Type B pancreatic cell (in vitro differentiated cells): Measurements from ENCODE around the gene BAIAP2. TPM values are rescaled to one million over a fixed set of nuclear protein-coding genes. Genes with fewer than 3 reads are reported as not detected.

Experiments
- DNase-seq: peaks from one replicate; pipeline ENCODE4 v3.0.0; 2021; ENCODE audit warnings: mixed read lengths; ENCODE audit not compliant: unreplicated experiment; ENCODE audit errors: extremely low spot score
- H3K27ac Mint-ChIP-seq: 2 replicates; pipeline ENCODE4 v1.8.0; 2021; ENCODE audit warnings: mild to moderate bottlenecking, mixed read lengths
- H3K27me3 Mint-ChIP-seq: 2 replicates; pipeline ENCODE4 v1.8.0; 2021; ENCODE audit warnings: mixed read lengths
- H3K36me3 Mint-ChIP-seq: 2 replicates; pipeline ENCODE4 v1.8.0; 2021; ENCODE audit warnings: mixed read lengths
- H3K4me1 Mint-ChIP-seq: one replicate; pipeline ENCODE4 v1.8.0; 2021; ENCODE audit warnings: mixed read lengths; ENCODE audit not compliant: unreplicated experiment
- H3K4me3 Mint-ChIP-seq: 2 replicates; pipeline ENCODE4 v1.8.0; 2021; ENCODE audit warnings: mild to moderate bottlenecking, mixed read lengths
- H3K9me3 Mint-ChIP-seq: 2 replicates; pipeline ENCODE4 v1.8.0; 2021; ENCODE audit warnings: mixed read lengths
- total RNA-seq: library from RNA; stranded (reverse); gene quantifications from 2 replicates; pipeline ENCODE4 v1.2.1, GENCODE V29; 2021; ENCODE audit warnings: low replicate concordance
- TF ChIP-seq, protein P1 (sequence below): fragments of 200-600 bp; sonication (generic); conservative IDR thresholded peaks from 2 replicates; pipeline ENCODE4 v1.5.0; 2021; ENCODE audit warnings: antibody characterized with exemption, mild to moderate bottlenecking

Gene BAIAP2
- total RNA-seq, 1 donor from 2014 or later, result 62.7 TPM

- H3K27ac Mint-ChIP-seq, result peak overlapping the region; percentile 97
- no peak for DNase-seq
- H3K9me3 Mint-ChIP-seq, result no peaks in the 10 kb centered on the region
- TF ChIP-seq, protein P1, sequence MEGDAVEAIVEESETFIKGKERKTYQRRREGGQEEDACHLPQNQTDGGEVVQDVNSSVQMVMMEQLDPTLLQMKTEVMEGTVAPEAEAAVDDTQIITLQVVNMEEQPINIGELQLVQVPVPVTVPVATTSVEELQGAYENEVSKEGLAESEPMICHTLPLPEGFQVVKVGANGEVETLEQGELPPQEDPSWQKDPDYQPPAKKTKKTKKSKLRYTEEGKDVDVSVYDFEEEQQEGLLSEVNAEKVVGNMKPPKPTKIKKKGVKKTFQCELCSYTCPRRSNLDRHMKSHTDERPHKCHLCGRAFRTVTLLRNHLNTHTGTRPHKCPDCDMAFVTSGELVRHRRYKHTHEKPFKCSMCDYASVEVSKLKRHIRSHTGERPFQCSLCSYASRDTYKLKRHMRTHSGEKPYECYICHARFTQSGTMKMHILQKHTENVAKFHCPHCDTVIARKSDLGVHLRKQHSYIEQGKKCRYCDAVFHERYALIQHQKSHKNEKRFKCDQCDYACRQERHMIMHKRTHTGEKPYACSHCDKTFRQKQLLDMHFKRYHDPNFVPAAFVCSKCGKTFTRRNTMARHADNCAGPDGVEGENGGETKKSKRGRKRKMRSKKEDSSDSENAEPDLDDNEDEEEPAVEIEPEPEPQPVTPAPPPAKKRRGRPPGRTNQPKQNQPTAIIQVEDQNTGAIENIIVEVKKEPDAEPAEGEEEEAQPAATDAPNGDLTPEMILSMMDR, result no peak
- H3K27me3 Mint-ChIP-seq, result no peaks in the 10 kb centered on the region
- peaks cover 55% of the 10 kb centered on the region for H3K4me1 Mint-ChIP-seq
- H3K36me3 Mint-ChIP-seq, result peaks cover 3% of the 10 kb centered on the region
- peak overlapping the region; percentile 94 for H3K4me3 Mint-ChIP-seq
Measured at GRCh38 chr17:81035521-81036196, 708 bp downstream of the BAIAP2 start.

DNA sequence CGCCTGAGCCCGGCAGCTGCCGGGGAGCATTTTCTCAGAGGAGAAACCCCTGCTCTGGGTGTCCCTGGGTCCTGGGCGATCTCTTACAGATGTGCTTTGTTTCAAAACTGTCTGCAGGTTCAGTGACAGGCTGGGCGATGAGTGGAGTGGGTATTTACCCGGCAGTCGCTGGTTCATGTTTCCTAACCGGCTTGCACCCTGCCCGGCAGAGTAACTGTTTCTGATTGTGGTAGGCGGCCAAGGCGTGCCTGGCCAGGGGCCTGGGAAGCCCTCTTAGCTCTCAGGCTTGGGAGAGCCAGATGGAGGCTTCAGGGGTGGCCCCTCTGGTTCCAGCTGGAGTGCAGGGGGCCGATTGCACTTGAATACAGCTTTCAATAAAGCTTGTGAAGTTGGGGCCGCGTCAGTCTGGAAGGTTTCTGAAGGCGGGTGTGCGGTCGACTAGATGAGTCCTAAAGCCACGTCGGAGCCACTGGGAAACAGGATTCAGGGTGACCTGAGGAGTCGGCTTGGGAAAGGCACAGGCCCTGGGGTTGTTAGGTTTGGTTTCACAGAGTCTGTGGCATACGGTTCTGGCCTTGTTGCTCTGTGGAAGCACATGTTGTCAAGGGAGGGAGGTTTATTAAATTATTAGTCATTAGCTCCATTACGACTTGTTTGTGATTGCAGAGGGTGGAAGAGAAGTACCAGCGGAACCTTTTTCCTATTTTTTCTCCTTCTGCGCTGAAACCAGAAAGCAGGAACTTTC lies 1.4 kb downstream of the BAIAP2 start:
- H3K27ac Mint-ChIP-seq, result peak overlapping the region; percentile 97
- H3K9me3 Mint-ChIP-seq, result no peaks in the 10 kb centered on the region
- TF ChIP-seq, protein P1, result no peak
- H3K4me1 Mint-ChIP-seq, result peaks cover 51% of the 10 kb centered on the region
- no peaks in the 10 kb centered on the region for H3K27me3 Mint-ChIP-seq
- H3K36me3 Mint-ChIP-seq, result peaks cover 3% of the 10 kb centered on the region
- peak overlapping the region; percentile 94 for H3K4me3 Mint-ChIP-seq
- no peak for DNase-seq

DNA sequence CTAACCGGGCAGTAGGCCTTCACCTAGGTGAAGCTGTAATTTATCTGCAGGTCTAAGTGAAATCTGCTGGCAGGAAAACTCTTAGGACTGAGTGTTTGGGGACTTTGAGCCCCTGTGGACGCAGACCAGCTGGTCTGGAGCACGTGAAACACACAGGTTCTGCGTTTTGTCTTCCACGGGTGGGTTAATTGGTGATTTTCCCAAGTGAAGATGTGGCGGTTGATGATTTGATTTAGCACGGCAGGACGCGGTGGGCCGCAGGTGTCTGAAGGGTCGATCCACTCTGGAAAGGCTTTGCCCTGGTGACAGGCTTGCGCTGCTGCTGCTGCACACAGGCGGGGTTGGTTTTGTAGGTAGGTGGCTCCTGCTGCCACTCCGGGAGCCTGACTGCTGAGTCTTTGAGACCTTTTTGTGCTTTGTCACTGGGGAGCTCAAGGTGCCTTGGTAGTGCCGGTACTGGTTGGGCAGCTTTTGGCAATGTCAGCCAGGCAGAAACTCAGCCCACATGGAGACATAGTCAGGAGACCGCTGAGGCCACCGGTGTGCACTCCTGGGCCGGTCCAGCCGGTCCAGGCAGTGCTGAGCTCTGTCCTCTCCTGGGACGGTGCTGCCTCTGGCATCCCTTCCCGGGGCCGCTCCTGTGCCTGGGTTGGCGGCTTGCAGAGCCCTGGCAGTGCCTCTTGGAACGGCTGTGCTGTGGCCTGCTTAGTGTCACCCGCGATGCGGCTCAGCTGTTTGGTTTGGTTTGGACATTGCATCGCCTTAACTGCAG lies 2.3 kb downstream of the BAIAP2 start:
- DNase-seq, result no peak
- peaks cover 3% of the 10 kb centered on the region for H3K36me3 Mint-ChIP-seq
- peaks cover 51% of the 10 kb centered on the region for H3K4me1 Mint-ChIP-seq
- TF ChIP-seq, protein P1, result no peak
- H3K27ac Mint-ChIP-seq, result peak overlapping the region; percentile 97
- no peaks in the 10 kb centered on the region for H3K27me3 Mint-ChIP-seq
- H3K4me3 Mint-ChIP-seq, result peak overlapping the region; percentile 94
- H3K9me3 Mint-ChIP-seq, result no peaks in the 10 kb centered on the region

DNA sequence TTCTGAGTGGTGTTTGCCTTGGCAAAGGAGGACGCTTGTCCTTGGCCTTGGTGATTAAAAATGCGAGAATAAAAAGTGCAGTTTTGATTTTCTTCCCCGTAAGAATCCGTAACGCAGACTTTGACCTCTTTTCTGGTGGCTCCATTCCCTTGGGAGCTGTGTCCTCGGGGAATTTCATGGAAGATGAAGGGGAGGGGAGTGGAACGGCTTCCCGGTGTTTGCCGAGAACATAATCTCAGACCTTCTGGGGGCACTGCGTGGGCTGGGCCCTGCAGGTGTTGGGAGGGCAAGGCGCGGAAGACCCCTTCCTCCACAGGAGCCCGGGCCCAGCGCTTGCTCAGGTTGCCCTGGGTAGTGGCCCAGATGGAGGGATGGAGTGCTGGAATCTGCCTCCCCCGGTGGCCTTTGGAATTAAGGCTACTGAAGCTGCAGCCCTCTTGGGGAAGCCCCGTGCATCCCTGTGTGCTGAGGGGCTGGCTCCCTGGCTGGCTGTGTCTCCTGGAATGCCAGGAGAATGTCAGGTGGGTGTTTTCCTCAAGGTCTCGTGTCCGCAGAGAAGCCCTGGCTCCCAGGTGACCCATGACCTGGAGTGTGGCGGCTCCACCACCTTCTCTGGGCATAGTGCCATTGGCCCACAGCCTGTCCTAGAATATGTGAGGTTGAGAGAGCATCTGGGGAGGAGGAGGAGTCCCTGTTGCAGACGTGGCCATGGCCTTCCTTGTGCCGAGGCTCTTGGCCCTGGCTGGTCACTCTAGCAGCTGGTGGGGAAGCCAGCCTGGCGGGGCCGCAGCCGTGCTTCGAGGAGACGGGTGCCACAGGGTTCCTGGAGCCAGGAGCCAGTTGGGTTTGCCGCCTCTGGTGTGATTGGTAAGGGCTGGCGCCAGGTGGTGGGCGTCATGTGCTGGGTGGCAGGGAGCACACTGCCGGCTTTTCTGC lies 3.1 kb downstream of the BAIAP2 start:
- peaks cover 49% of the 10 kb centered on the region for H3K4me1 Mint-ChIP-seq
- TF ChIP-seq, protein P1, result peak; percentile 16

DNA sequence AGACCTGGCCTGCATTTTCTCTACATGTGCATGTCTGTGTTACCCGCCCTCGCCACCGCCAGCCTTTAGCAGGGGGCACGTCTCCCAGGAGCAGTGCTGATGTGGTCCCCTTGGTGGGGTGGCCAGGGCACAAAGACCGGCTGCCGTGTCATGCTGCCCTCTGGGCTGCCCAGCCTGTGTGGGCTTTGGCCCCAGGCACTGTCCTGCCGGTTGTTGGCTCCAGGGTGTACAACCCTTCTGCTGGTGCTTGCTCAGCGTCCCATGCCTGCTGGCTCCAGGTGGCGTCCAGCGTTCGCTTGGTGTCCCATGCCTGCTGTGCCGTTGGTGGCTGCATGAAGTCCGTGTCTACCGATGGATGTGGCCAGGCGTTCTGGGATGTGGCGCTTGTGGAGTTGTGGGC lies 4.1 kb downstream of the BAIAP2 start:
- Mint-ChIP-seq H3K4me1 (peaks cover 46% of the 10 kb centered on the region), H3K27me3 (no peaks in the 10 kb centered on the region), H3K36me3 (peaks cover 3% of the 10 kb centered on the region), H3K27ac (peak overlapping the region; percentile 56), H3K4me3 (no peak overlapping the region), H3K9me3 (no peaks in the 10 kb centered on the region)
- no peak for DNase-seq
- TF ChIP-seq, protein P1, result no peak

More for the DNA sequence above, 3.1 kb downstream of the BAIAP2 start:
- H3K36me3 Mint-ChIP-seq, result peaks cover 3% of the 10 kb centered on the region
- peak overlapping the region; percentile 97 for H3K27ac Mint-ChIP-seq
- H3K4me3 Mint-ChIP-seq, result peak overlapping the region; percentile 94
- H3K9me3 Mint-ChIP-seq, result no peaks in the 10 kb centered on the region
- DNase-seq, result no peak
- no peaks in the 10 kb centered on the region for H3K27me3 Mint-ChIP-seq
